Muscle layer of colon (tissue), 2 donors: Measurements from ENCODE around the gene SVIL.

ENCODE experiments used
- H3K27ac ChIP-seq: one replicate; pipeline ENCODE4 v1.7.0; 2013; ENCODE audit warnings: low read depth, mild to moderate bottlenecking, low read length, moderate library complexity
- H3K27me3 ChIP-seq, 2 donors: one replicate each; pipeline ENCODE4 v1.7.0; 2013; ENCODE audit warnings: low read length in 2 of 2, mild to moderate bottlenecking in 2 of 2; ENCODE audit not compliant: insufficient read depth in 2 of 2, control insufficient read depth in 1 of 2
- H3K36me3 ChIP-seq: one replicate; pipeline ENCODE4 v1.7.0; 2013; ENCODE audit warnings: mild to moderate bottlenecking, low read length; ENCODE audit not compliant: insufficient read depth
- H3K4me1 ChIP-seq: one replicate; pipeline ENCODE4 v1.7.0; 2013; ENCODE audit warnings: mild to moderate bottlenecking, low read length; ENCODE audit not compliant: insufficient read depth
- H3K4me3 ChIP-seq, 2 donors: one replicate each; pipeline ENCODE4 v1.7.0; 2013; ENCODE audit warnings: low read length in 2 of 2, low read depth in 1 of 2, mild to moderate bottlenecking in 1 of 2, moderate library complexity in 1 of 2
- H3K9ac ChIP-seq: one replicate; pipeline ENCODE4 v1.7.0; 2013; ENCODE audit warnings: low read length
- H3K9me3 ChIP-seq: one replicate; pipeline ENCODE4 v1.7.0; 2013; ENCODE audit warnings: mild to moderate bottlenecking, low read length
- donor health status: abdominal sarcoma.
- donor health status: Adenocarcinoma of cecum.

Gene SVIL

DNA sequence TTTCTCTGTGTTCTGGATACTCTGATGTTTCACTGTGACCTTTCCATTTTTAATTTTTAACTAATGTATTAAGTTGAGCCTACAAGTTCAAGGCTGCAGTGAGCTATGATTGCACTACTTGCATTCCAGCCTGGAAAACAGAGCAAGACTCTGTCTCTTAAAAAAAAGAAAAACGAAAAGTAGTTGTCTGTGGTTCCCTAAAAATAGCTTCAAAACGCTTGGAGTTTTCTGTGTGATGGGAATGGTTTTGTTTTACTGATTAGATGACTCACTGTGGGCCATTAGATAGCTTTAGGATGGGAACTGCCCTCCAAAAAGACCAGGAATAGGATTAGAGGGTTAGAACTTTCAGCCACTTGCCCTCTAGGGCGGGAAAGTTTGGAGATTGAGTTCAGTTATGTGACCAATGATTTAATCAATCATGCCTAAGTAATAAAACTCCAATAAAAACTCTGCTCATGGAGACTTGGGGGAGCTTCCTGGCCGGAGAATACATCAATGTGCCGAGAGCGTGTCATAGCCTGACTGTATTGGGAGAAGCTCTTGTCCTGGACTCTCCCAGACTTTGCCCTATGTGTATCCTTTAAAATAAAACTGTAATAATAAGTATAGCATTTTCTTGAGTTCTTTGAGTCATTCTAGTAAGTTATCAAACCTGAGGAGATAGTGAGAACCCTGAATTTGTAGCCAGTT, 198.8 kb downstream of the SVIL start:
- Histone ChIP-seq H3K27me3 (no peaks in the 10 kb centered on the region), H3K36me3 (no peaks in the 10 kb centered on the region), H3K9me3 (no peaks in the 10 kb centered on the region), H3K9ac (no peak overlapping the region), H3K27ac (no peak overlapping the region), H3K4me3 (no peak overlapping the region), H3K4me1 (peaks cover 7% of the 10 kb centered on the region)

GRCh38 chr10:29434111-29434510, 200.7 kb downstream of the SVIL start:
- H3K9me3 ChIP-seq, result no peaks in the 10 kb centered on the region
- no peak overlapping the region for H3K9ac ChIP-seq
- no peak overlapping the region for H3K27ac ChIP-seq
- no peak overlapping the region for H3K4me3 ChIP-seq
- H3K27me3 ChIP-seq, result no peaks in the 10 kb centered on the region
- H3K4me1 ChIP-seq, result peaks cover 7% of the 10 kb centered on the region
- H3K36me3 ChIP-seq, result no peaks in the 10 kb centered on the region

DNA sequence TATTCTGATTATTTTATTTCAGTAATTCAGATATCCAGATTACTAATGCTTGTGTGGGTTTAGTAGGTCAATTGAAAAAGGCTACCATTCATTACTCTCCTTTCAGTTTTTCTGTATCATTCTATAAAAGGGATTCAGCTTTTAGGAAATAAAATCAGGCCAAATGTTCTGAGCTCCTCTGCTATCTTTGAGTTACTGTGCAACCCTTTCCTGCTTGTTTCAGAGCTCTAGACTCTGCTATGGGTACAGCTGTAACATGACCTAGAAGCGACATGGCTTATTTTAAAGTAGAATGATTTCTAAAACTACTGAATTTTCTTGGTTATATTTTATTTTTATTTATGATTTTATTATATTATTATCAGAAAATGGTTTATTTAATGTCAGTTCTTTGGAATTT, 203.1 kb downstream of the SVIL start:
- H3K4me1 ChIP-seq, result peaks cover 7% of the 10 kb centered on the region
- no peak overlapping the region for H3K9ac ChIP-seq
- H3K9me3 ChIP-seq, result no peaks in the 10 kb centered on the region
- no peak overlapping the region for H3K4me3 ChIP-seq
- H3K27me3 ChIP-seq, result no peaks in the 10 kb centered on the region
- no peaks in the 10 kb centered on the region for H3K36me3 ChIP-seq
- no peak overlapping the region for H3K27ac ChIP-seq

DNA sequence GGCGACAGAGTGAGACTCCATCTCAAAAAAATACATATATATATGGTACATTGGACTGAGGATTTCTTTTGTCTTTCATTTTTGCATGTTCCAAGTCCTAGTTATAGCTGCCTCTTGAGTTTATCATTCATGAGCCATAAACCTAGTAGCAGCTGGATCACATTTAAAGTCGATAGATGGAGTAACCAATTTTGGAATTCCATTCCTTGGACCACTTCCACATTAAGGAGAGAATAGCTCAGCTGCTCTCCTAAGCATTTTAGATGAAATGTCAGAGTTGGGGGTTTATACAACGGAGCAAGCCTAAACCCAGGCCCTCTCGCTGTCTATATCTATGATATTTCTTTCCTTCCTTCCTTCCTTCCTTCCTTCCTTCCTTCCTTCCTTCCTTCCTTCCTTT, 204.7 kb downstream of the SVIL start:
- Histone ChIP-seq H3K27ac (no peak overlapping the region), H3K27me3 (no peaks in the 10 kb centered on the region), H3K36me3 (peaks cover 5% of the 10 kb centered on the region), H3K9ac (no peak overlapping the region), H3K4me3 (no peak overlapping the region), H3K9me3 (no peaks in the 10 kb centered on the region), H3K4me1 (no peaks in the 10 kb centered on the region)

DNA sequence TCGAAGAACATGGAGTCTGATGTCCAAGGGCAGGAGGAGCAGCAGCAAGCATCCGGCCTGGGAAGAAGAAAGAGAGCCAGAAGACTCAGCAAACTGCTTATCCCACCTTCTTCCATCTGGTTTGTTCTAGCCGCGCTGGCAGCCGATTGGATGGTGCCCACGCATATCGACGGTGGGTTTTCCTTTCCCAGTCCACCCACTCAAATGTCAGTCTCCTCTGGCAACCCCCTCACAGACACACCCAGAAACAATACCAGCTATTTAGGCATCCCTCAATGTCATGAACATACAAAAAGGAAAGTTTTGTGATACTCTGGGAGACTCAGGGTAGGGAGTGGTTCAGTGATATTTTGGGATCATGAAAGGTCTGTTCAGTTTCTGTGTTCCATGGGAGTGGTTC, 206.3 kb downstream of the SVIL start:
- Histone ChIP-seq H3K27me3 (no peaks in the 10 kb centered on the region), H3K4me1 (no peaks in the 10 kb centered on the region), H3K9me3 (no peaks in the 10 kb centered on the region), H3K36me3 (peaks cover 15% of the 10 kb centered on the region), H3K27ac (no peak overlapping the region), H3K9ac (no peak overlapping the region), H3K4me3 (no peak overlapping the region)

DNA sequence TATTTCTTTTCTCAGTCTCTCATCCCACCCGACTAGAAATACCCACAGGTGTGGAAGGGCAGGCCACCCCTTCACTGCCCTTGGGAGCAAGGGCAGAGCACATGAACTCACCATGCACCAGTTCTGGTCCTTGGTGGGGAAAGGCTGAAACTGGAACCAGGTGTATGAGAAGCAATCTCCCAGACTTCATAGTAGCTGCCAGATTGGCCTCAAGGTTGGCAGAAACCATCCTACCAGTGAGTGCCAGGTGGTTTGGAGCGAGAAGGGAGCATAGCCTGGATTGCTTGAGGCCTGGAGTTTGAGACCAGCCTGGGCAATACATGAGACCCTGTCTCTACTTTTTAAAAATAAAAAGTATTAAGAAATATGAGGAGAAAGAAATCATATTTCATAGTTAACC, 207.1 kb downstream of the SVIL start:
- Histone ChIP-seq H3K27me3 (no peaks in the 10 kb centered on the region), H3K4me3 (no peak overlapping the region), H3K4me1 (no peaks in the 10 kb centered on the region), H3K36me3 (peaks cover 15% of the 10 kb centered on the region), H3K9me3 (no peaks in the 10 kb centered on the region), H3K9ac (no peak overlapping the region), H3K27ac (no peak overlapping the region)

DNA sequence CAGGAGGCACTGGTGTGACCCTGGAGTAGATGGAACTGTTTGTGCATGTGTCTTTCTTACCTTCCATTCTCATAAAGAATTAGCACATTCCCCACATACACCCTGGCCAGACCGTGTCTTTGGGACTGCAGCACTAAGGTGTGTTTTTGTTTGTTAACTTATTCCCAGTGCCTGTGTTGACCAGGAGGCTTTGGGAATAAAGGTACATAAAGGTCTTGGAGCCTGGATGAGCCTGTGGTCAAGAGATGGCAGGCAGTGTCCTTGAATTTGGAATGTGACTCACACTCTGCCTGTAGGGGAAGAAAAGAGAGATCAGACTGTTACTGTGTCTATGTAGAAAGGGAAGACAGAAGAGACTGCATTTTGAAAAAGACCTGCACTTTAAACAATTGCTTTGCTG, 208.4 kb downstream of the SVIL start:
- no peaks in the 10 kb centered on the region for H3K9me3 ChIP-seq
- peaks cover 25% of the 10 kb centered on the region for H3K36me3 ChIP-seq

GRCh38 chr10:29424017-29424416, 210.8 kb downstream of the SVIL start:
- H3K9ac ChIP-seq, result no peak overlapping the region
- H3K27ac ChIP-seq, result no peak overlapping the region
- no peaks in the 10 kb centered on the region for H3K27me3 ChIP-seq
- no peaks in the 10 kb centered on the region for H3K4me1 ChIP-seq
- H3K9me3 ChIP-seq, result no peaks in the 10 kb centered on the region
- H3K4me3 ChIP-seq, result no peak overlapping the region
- peaks cover 37% of the 10 kb centered on the region for H3K36me3 ChIP-seq

More for the DNA sequence above, 208.4 kb downstream of the SVIL start:
- H3K9ac ChIP-seq, result no peak overlapping the region
- no peaks in the 10 kb centered on the region for H3K4me1 ChIP-seq
- no peak overlapping the region for H3K27ac ChIP-seq
- no peak overlapping the region for H3K4me3 ChIP-seq
- H3K27me3 ChIP-seq, result no peaks in the 10 kb centered on the region

GRCh38 chr10:29420744-29421143, 214.0 kb downstream of the SVIL start:
- H3K27me3 ChIP-seq, result no peaks in the 10 kb centered on the region
- no peak overlapping the region for H3K9ac ChIP-seq
- no peaks in the 10 kb centered on the region for H3K4me1 ChIP-seq
- no peak overlapping the region for H3K27ac ChIP-seq
- H3K9me3 ChIP-seq, result no peaks in the 10 kb centered on the region
- H3K4me3 ChIP-seq, result no peak overlapping the region
- H3K36me3 ChIP-seq, result peaks cover 42% of the 10 kb centered on the region

DNA sequence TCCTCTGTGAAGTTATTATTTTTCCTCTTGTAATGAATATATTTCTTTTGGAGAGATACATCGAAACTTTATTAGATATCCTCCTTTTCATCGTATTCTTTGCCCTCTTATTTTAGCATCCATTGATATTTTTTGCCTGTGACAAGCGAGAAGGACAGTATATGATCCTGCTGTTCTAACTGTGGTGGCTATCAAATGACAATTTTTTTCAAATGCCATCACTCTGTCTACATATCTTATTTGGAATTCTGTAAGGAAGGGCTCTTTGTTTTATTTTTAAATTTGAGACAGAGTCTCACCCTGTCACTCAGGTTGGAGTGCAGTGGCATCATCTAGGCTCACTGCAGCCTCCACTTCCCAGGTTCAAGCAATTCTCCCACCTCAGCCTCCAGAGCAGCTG, 217.4 kb downstream of the SVIL start:
- H3K27me3 ChIP-seq, result no peaks in the 10 kb centered on the region
- no peak overlapping the region for H3K9ac ChIP-seq
- no peaks in the 10 kb centered on the region for H3K9me3 ChIP-seq
- peaks cover 25% of the 10 kb centered on the region for H3K36me3 ChIP-seq
- no peak overlapping the region for H3K4me3 ChIP-seq
- H3K4me1 ChIP-seq, result peaks cover 5% of the 10 kb centered on the region
- H3K27ac ChIP-seq, result no peak overlapping the region

DNA sequence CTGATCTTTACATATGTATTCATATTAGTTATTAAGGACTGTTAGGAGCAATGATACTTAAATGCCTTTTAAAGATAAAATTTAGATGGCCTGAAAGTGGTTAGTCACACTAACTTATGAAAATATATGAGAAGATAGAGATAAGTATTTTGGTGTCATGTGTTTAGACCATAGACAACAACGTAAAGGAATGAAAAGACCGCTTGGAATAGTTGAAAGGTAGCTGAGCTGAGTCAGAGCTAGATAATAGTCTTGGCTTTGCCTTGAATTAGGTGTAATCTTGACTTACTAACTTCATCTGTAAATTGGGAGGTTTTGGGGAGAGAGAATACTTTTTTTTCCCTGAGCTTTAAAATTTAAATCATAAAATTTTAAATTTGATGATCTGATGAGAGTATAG, 218.9 kb downstream of the SVIL start:
- Histone ChIP-seq H3K36me3 (peaks cover 11% of the 10 kb centered on the region), H3K27me3 (no peaks in the 10 kb centered on the region), H3K9me3 (no peaks in the 10 kb centered on the region), H3K4me1 (peaks cover 17% of the 10 kb centered on the region), H3K4me3 (no peak overlapping the region), H3K9ac (no peak overlapping the region), H3K27ac (no peak overlapping the region)

- peaks cover 17% of the 10 kb centered on the region for H3K4me1 ChIP-seq
- no peak overlapping the region for H3K27ac ChIP-seq
- H3K27me3 ChIP-seq, result no peaks in the 10 kb centered on the region
- H3K9me3 ChIP-seq, result no peaks in the 10 kb centered on the region
- H3K9ac ChIP-seq, result no peak overlapping the region
- H3K4me3 ChIP-seq, result no peak overlapping the region
- peaks cover 5% of the 10 kb centered on the region for H3K36me3 ChIP-seq
These were observed 220.3 kb downstream of the SVIL start for GRCh38 chr10:29414501-29414900.
